ENCODE data around the gene SND1. TPM values are rescaled to one million over a fixed set of nuclear protein-coding genes. Genes with fewer than 3 reads are reported as not detected.

The SND1 gene
- total RNA-seq, 4 donors from 2014 or later, result 64.3 to 77.0 (median 70.4) TPM

- no peak overlapping the region for H3K4me3 ChIP-seq
- no peak for DNase-seq
Observed at GRCh38 chr7:127912901-127913300, 260.9 kb downstream of the SND1 start.

DNA sequence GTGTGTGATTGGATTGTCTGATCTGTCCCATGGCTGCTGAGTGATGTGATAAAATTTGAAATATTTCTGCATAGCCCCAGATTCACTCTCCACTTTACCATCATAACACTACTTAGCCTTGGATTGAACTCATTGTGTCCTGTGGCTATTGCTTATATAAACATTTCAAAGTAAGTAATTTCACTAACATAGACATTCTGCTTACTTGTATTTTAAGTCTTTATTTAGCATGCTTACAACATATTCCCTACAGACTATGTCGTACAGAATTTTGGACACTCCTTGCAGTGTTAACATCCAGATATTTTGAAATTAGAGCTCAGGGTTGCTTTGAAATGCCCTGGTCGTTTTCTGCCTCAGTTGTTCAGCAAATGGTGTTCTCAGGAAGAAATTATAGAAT lies 261.7 kb downstream of the SND1 start:
- no peak for DNase-seq
- Histone ChIP-seq H3K27me3 (no peaks in the 10 kb centered on the region), H3K4me3 (no peak overlapping the region), H3K27ac (no peak overlapping the region), H3K9me3 (no peaks in the 10 kb centered on the region), H3K4me1 (peaks cover 0 to 36% (median 20%) of the 10 kb centered on the region in 4 donors), H3K36me3 (no peaks in the 10 kb centered on the region)
- in situ Hi-C loops (cut with MboI; ENCODE audit: low pct_ligation_motif_present in 1 of 4, low pct_unique_long_range_greater_than_20kb in 1 of 4, low sequenced_read_pairs in 3 of 4), result no loop called here
- TF ChIP-seq CTCF (IDR thresholded peaks at IDR 0.05) (no peak), POLR2AphosphoS5 (IDR thresholded peaks at IDR 0.05) (no peak), POLR2A (IDR thresholded peaks at IDR 0.05) (no peak), EP300 (IDR thresholded peaks at IDR 0.05; ENCODE audit: low read depth) (no peak)
- WGBS, 2 donors (ENCODE audit: low coverage in 1 of 2), result 50 to 60% methylated on average over 2 of the region's 2 CpGs
- intact Hi-C loops (cut with DNase I; ENCODE audit: low total_unique reads), result no loop called here

More at GRCh38 chr7:127912901-127913300, 260.9 kb downstream of the SND1 start:
- intact Hi-C loops (cut with DNase I; ENCODE audit: low total_unique reads), result no loop called here
- in situ Hi-C loops (cut with MboI; ENCODE audit: low pct_ligation_motif_present in 1 of 4, low pct_unique_long_range_greater_than_20kb in 1 of 4, low sequenced_read_pairs in 3 of 4), result no loop called here
- TF ChIP-seq POLR2A (IDR thresholded peaks at IDR 0.05) (no peak), POLR2AphosphoS5 (IDR thresholded peaks at IDR 0.05) (no peak), EP300 (IDR thresholded peaks at IDR 0.05; ENCODE audit: low read depth) (no peak), CTCF (IDR thresholded peaks at IDR 0.05) (no peak)
- Histone ChIP-seq H3K4me1 (peaks cover 0 to 44% (median 26%) of the 10 kb centered on the region in 4 donors), H3K9me3 (no peaks in the 10 kb centered on the region), H3K27me3 (no peaks in the 10 kb centered on the region), H3K27ac (no peak overlapping the region), H3K36me3 (no peaks in the 10 kb centered on the region)
- WGBS, 2 donors (ENCODE audit: low coverage in 1 of 2), result 40 to 49% methylated on average over 2 of the region's 2 CpGs

DNA sequence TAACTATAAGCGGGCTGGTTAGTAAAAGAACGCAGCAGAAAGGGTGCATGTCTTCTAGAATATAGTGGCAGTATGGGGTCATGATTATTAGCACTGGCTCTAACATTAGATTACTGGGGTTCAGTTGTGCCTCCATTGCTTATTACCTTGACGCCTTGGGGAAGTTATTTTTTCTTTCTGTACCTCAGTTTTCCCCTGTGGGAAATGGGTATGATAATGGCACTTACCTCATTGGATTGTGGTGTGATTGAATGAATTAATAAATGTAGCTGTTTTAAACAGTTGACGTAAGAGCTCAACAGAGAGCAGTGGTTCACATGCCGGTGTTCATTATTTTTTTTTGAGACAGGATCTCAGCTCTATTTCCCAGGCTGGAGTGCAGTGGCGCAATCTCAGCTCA lies 262.7 kb downstream of the SND1 start:
- Histone ChIP-seq H3K27ac (no peak overlapping the region), H3K9me3 (no peaks in the 10 kb centered on the region), H3K4me3 (no peak overlapping the region), H3K4me1 (peaks cover 0 to 26% (median 11%) of the 10 kb centered on the region in 4 donors), H3K27me3 (no peaks in the 10 kb centered on the region), H3K36me3 (no peaks in the 10 kb centered on the region)
- no peak for DNase-seq
- TF ChIP-seq POLR2A (IDR thresholded peaks at IDR 0.05) (no peak), EP300 (IDR thresholded peaks at IDR 0.05; ENCODE audit: low read depth) (no peak), POLR2AphosphoS5 (IDR thresholded peaks at IDR 0.05) (no peak), CTCF (IDR thresholded peaks at IDR 0.05) (no peak)
- 97 to 100% methylated on average over 2 to 6 of the region's 6 CpGs for WGBS, 2 donors (ENCODE audit: low coverage in 1 of 2)
- in situ Hi-C loops (cut with MboI; ENCODE audit: low pct_ligation_motif_present in 1 of 4, low pct_unique_long_range_greater_than_20kb in 1 of 4, low sequenced_read_pairs in 3 of 4), result no loop called here
- intact Hi-C loops (cut with DNase I; ENCODE audit: low total_unique reads), result no loop called here

- in situ Hi-C loops (cut with MboI; ENCODE audit: low pct_ligation_motif_present in 1 of 4, low pct_unique_long_range_greater_than_20kb in 1 of 4, low sequenced_read_pairs in 3 of 4), result no loop called here
- no peaks in the 10 kb centered on the region for H3K27me3 ChIP-seq
- intact Hi-C loops (cut with DNase I; ENCODE audit: low total_unique reads), result no loop called here
- no peaks in the 10 kb centered on the region for H3K36me3 ChIP-seq
- H3K9me3 ChIP-seq, result no peaks in the 10 kb centered on the region
- TF ChIP-seq EP300 (IDR thresholded peaks at IDR 0.05; ENCODE audit: low read depth), result no peak
- TF ChIP-seq POLR2A (IDR thresholded peaks at IDR 0.05), result no peak
- TF ChIP-seq CTCF (IDR thresholded peaks at IDR 0.05), result no peak
- TF ChIP-seq POLR2AphosphoS5 (IDR thresholded peaks at IDR 0.05), result no peak
- peaks cover 0 to 25% (median 9%) of the 10 kb centered on the region in 4 donors for H3K4me1 ChIP-seq
- WGBS, 2 donors (ENCODE audit: low coverage in 1 of 2), result 94 to 96% methylated on average over 3 of the region's 3 CpGs
- no peak overlapping the region for H3K4me3 ChIP-seq
- no peak overlapping the region for H3K27ac ChIP-seq
- no peak for DNase-seq
Observed at GRCh38 chr7:127916735-127917134, 264.7 kb downstream of the SND1 start.

Measured in transverse colon (tissue), 4 donors.